Measurements from ENCODE around the gene IKZF1. TPM values are rescaled to one million over a fixed set of nuclear protein-coding genes. Genes with fewer than 3 reads are reported as not detected.

Gene IKZF1
- total RNA-seq, 1 donor from 2014 or later = 0.11 TPM

GRCh38 chr7:50353894-50354595 lies 49.5 kb downstream of the IKZF1 start:
- no peaks in the 10 kb centered on the region for H3K9me3 ChIP-seq (ENCODE audit: low read depth)
- no peak overlapping the region for H3K4me2 ChIP-seq
- no peak overlapping the region for H3K27ac Mint-ChIP-seq
- H3F3A ChIP-seq (ENCODE audit: low read depth) = no peaks in the 10 kb centered on the region
- H2AFZ ChIP-seq (replicated peaks) = no peak overlapping the region
- no peak overlapping the region for H3K4me3 Mint-ChIP-seq
- DNase-seq (ENCODE audit: low spot score) = no peak
- H3K4me1 ChIP-seq = no peaks in the 10 kb centered on the region
- TF ChIP-seq EZH2phosphoT487 (IDR thresholded peaks at IDR 0.05) (no peak), CTCF (IDR thresholded peaks at IDR 0.05) (no peak), EZH2 (IDR thresholded peaks at IDR 0.05) (no peak)
- no peak overlapping the region for H3K4me3 ChIP-seq
- no peak overlapping the region for H3K9ac ChIP-seq
- no peaks in the 10 kb centered on the region for H3K27me3 ChIP-seq
- no peaks in the 10 kb centered on the region for H3K36me3 ChIP-seq
- H3K27me3 Mint-ChIP-seq (ENCODE audit: insufficient read depth, low read depth) = no peaks in the 10 kb centered on the region
- no peak overlapping the region for H3K27ac ChIP-seq
- H3K79me2 ChIP-seq (ENCODE audit: low read depth) = no peaks in the 10 kb centered on the region
- H3K4me1 Mint-ChIP-seq = peaks cover 5% of the 10 kb centered on the region
- peaks cover 4% of the 10 kb centered on the region for H3K9me3 Mint-ChIP-seq
- H3K36me3 Mint-ChIP-seq = no peaks in the 10 kb centered on the region
- no peaks in the 10 kb centered on the region for H4K20me1 ChIP-seq (ENCODE audit: low read depth)

DNA sequence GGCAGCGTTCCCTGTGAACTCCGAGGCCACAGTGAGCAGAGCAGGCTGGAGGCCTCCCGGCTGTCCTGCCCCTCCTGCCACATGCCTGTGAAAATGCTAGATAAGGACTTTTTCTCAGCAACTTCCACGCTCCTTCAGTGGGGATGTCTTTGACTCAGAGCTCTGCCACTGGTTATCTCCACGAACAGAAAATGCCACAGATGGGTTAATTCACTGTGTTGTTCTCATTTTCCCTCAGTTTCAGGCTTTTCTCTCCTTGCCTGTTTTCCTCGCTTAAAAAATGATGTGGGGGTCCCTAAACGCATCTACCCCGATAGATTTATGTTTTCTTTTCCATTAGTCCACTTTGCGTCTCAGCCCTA lies 51.3 kb downstream of the IKZF1 start:
- Mint-ChIP-seq H3K4me1 (peaks cover 17% of the 10 kb centered on the region), H3K4me3 (no peak overlapping the region), H3K27me3 (ENCODE audit: insufficient read depth, low read depth) (no peaks in the 10 kb centered on the region), H3K36me3 (no peaks in the 10 kb centered on the region), H3K9me3 (peaks cover 4% of the 10 kb centered on the region), H3K27ac (no peak overlapping the region)
- Histone ChIP-seq H3K9me3 (ENCODE audit: low read depth) (no peaks in the 10 kb centered on the region), H3K36me3 (no peaks in the 10 kb centered on the region), H3F3A (ENCODE audit: low read depth) (no peaks in the 10 kb centered on the region), H3K27ac (no peak overlapping the region), H2AFZ (replicated peaks) (no peak overlapping the region), H3K4me1 (no peaks in the 10 kb centered on the region), H4K20me1 (ENCODE audit: low read depth) (no peaks in the 10 kb centered on the region), H3K4me3 (no peak overlapping the region), H3K4me2 (no peak overlapping the region), H3K79me2 (ENCODE audit: low read depth) (no peaks in the 10 kb centered on the region), H3K9ac (no peak overlapping the region), H3K27me3 (no peaks in the 10 kb centered on the region)
- TF ChIP-seq CTCF (IDR thresholded peaks at IDR 0.05) = no peak
- TF ChIP-seq EZH2 (IDR thresholded peaks at IDR 0.05) = no peak
- no peak for TF ChIP-seq EZH2phosphoT487 (IDR thresholded peaks at IDR 0.05)
- no peak for DNase-seq (ENCODE audit: low spot score)

- H3K27ac ChIP-seq = no peak overlapping the region
- TF ChIP-seq EZH2 (IDR thresholded peaks at IDR 0.05) (no peak), EZH2phosphoT487 (IDR thresholded peaks at IDR 0.05) (no peak), CTCF (IDR thresholded peaks at IDR 0.05) (no peak)
- no peaks in the 10 kb centered on the region for H3K9me3 ChIP-seq (ENCODE audit: low read depth)
- no peaks in the 10 kb centered on the region for H3K27me3 ChIP-seq
- no peak overlapping the region for H3K9ac ChIP-seq
- no peaks in the 10 kb centered on the region for H3F3A ChIP-seq (ENCODE audit: low read depth)
- no peaks in the 10 kb centered on the region for H4K20me1 ChIP-seq (ENCODE audit: low read depth)
- H3K4me3 ChIP-seq = no peak overlapping the region
- Mint-ChIP-seq H3K4me3 (no peak overlapping the region), H3K27me3 (ENCODE audit: insufficient read depth, low read depth) (no peaks in the 10 kb centered on the region), H3K27ac (no peak overlapping the region), H3K36me3 (no peaks in the 10 kb centered on the region), H3K4me1 (peaks cover 17% of the 10 kb centered on the region), H3K9me3 (peaks cover 4% of the 10 kb centered on the region)
- H3K4me2 ChIP-seq = no peak overlapping the region
- DNase-seq (ENCODE audit: low spot score) = no peak
- no peak overlapping the region for H2AFZ ChIP-seq (replicated peaks)
- no peaks in the 10 kb centered on the region for H3K4me1 ChIP-seq
- no peaks in the 10 kb centered on the region for H3K36me3 ChIP-seq
- H3K79me2 ChIP-seq (ENCODE audit: low read depth) = no peaks in the 10 kb centered on the region
Observed at GRCh38 chr7:50356212-50356944, 51.9 kb downstream of the IKZF1 start.

Measured in neural progenitor cell (in vitro differentiated cells).